Activated CD8-positive, alpha-beta memory T cell treated with anti-CD3 and anti-CD28 coated beads for 1 hour (primary cell): ENCODE results near the gene BIRC2.
"Not testable (repeated sequence)": the region's sequence is repeated elsewhere in the genome, so short reads cannot be mapped to it uniquely, and the experiment has no call there.

Source experiments
- DNase-seq, 2 donors: peaks; one replicate each; pipeline ENCODE4 v3.0.0-alpha.2; 2020; ENCODE audit warnings: low read depth in 1 of 2; ENCODE audit errors: extremely low read depth in 1 of 2

BIRC2 gene

DNA sequence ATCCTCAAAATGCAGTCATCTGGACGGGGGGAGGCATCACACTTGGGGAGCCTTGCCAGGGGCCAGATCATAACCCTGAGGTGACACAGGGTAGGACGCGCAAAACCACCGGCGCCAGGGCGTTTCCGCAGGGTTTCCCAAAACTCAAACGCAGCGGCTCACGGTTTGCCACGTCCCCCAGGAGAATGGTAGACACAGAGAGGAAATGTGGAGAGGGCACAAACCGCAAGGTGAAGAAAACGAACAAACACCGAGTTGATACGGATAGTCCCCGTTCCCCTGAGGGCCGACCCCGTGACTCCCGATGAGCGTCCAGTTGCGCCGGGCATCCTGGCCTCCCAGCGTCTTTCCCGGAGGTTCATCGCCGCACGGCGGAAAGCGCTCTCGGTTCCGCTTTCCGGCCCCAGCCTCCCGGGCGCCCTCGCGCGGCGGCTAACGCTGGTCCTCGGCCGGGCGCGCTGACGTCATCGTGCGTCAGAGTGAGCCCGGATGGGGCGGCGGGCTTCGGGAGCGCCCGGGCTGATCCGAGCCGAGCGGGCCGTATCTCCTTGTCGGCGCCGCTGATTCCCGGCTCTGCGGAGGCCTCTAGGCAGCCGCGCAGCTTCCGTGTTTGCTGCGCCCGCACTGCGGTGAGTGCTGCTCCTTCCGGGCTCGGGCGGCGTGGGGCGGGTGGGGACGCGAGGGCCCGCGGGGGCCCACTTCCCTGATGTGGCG is at the start of gene BIRC2:
TSS of gene BIRC2 (plus strand) at position 467 of the 714 bp plus-strand sequence. CDS start 2,641 bp downstream, outside the sequence.
- peak; percentile 93 to 94 for DNase-seq

DNA sequence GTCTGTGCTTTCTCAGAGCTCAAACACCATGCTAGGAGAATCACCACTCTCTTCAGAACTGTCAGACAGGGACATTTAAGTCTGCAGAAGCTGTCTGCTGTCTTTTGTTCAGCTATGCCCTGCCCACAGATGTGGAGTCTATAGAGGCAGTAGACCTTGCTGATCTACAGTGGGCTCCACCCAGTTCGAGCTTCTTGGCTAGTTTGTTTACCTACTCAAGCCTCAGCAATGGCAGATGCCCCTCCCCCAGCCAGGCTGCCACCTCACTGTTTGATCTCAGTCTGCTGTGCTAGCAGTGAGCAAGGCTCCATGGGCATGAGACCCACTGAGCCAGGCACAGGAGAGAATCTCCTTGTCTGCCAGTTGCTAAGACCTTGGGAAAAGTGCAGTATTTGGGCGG is 46.2 kb upstream of the BIRC2 start:
- not testable (repeated sequence) for DNase-seq

DNA sequence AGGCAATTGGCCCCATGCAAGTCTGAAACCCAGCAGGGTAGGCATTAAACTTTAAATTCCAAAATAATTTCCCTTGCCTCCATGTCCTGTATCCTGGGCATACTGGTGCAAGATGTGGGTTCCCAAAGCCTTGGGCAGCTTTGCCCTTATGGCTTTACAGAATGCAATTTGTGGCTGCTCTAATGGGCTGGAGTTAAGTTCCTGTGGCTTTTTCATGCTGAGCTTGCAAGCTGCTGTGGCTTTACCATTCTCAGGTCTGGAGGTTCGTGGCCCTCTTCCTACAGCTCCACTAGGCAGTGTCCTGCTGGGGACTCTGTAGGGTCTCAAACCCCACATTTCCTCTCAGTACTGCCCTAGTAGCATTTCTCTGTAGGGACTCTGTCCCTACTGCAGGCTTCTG is 44.8 kb upstream of the BIRC2 start:
- no peak for DNase-seq

DNA sequence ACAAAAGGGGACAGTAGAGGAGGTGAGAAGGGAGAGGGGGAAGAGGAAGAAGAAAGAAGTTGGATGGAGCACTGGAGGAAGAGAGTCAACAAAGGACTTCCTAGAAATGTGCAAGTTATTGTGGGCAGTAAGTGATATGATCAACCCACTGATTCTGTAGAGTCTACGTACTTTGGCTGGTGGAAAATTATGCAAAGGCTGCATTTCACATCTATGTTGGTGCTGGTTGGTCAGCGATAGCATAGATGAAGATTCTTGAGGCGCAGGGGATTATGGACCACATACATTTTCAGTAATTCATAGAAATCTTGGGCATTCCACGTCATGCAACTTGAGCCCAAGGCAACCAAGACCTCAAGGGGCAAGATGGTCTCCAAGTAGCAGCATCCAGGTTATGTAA is 42.3 kb upstream of the BIRC2 start:
- DNase-seq = no peak

DNA sequence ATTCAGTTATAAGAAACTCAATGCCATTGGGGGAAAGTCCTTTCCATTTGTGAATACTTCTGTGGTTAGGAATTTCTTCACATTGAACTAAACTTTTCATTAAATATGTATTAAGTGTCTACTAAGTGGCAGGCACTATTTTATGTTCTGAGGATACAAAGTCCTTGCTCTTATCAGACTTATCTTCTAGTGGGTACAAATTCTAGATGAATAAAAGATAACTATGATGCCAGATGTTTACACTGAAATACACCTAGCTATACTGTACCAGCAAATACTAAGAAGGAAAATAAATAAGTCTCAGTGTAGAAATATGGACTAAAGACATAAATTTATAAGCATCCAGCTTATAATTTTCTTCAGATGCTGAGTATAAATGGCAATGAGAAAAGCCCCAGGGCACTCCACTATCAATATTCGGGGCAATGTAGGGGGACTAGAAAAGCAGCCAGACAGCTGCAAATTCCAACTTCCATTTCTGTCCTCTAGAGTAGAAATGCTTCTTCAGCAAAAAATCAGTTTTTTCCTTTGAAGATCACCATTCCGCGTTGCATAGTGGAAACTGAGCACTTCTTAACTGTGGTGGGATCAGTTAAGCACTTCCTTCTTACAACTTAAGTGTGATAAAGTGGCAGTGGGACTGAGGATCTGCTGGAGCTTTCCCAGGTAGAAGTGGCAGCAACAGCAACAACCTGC is 41.5 kb upstream of the BIRC2 start:
- DNase-seq = no peak

DNA sequence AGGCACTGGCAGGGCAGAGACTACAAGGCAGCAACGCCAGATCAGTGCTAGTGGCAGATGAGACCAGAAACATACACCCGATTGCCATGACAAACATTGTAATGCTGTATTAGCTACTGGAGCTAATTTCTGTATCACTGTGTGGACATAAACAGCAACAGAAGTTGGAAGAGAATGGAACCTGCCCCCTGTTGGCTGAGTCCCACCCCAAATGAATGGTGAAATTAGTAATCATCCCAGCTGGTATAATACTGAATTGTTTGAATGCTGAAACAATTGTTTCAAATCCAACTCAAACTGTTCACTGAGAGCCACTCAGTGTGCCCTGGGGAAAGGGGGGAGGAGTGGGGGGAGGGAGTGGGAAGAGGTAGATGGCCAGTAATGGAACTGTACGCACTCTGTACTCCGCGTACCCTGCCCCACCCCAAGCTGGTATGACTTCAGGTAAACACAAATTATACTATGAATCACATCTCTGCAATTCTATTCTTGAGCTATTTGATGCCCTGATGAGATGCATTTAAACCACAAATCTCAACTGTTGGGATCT is 40.9 kb upstream of the BIRC2 start:
- DNase-seq = no peak

DNA sequence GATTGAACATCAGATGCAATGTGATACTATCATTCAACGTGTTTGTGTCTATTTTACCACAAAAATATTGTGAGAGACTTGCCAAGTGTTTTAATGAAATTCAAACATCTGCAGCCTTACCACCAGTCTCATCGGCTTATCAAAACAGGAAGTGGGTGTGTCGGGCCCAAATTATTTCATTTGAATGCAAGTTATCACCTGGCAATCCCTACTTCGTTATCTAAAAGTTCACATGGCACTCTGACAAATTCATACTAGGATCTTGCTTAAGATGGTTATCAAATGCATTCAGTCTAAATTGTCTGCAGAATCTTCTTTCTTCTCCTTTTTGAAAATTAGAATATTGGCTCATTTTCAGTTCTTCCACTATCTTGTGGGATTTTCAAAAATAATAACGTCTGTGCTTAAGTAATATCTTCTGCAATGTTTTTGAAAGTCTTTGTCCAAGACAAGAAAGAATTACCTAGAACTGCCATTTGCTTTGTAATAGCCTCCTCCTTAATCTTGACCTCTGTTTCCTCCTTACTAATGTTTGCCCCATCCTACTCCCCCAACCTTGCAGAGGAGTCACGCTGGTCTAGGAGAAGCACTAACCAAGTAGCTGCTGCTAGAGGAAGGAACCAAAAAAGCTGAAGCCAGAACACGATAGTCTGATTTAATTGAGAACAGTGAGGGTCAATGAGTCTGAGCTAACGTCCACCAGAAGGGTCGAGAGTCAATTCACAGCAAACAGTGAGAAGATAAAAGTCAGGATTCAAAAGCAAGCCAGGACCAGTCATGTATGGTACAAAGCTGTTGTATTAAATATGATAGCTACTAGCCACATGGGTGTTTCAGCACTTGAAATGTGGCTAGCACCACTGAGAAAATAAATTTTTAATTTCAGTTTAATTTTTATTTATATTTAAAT is 39.9 kb upstream of the BIRC2 start:
- DNase-seq = no peak

DNA sequence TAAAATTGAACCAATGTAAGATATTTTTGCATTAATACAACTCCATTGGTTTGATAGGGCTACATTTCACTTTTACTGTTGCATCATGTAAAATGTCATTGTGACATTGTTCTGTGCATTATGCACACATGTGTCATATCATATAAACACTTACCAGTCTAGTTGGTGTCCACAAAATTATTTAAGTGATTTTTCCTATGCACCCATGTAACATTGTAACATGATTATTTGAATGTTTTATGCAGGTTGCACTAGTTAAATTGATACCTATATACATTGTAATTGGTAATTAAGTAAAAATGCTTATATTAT is 39.3 kb upstream of the BIRC2 start:
- DNase-seq = no peak

DNA sequence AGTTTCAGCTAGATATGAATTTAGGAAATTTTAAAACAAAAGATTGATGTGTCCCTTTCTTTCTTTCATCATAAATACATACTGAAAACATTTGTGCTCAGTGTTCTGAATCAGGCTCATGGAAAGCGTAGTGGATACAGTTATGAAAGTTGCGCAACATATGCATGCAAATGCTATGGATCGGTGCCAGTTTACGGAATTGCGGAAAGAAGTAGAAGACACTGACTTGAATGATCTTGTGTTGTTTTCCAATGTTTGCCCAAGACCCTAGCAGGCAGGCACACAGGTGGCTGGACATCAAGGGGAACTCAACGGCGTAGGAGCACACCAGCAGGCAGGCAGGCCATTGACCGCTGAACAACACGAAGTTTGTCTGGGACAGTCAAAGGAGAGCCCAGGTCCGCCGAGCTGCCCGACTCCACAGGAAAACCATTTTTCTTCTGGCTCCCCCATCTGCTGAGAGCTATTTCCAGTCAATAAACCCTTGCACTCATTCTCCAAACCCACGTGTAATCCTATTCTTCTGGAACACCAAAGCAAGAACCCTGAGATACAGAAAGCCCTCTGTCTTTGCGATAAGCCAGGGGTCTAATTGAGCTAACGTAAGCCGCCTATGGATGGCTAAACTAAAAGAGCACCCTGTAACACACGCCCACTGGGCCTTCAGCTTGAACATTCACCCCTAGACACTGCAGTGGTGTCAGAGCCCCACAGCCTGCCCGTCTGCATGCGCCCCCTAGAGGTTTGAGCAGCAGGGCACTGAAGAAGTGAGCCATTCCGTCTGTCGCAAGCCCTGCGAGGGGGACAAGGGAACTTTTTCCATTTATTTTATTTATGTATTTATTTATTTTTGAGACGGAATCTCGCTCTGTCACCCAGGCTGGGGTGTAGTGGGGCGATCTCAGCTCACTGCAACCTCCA is 37.1 kb upstream of the BIRC2 start:
- no peak for DNase-seq

DNA sequence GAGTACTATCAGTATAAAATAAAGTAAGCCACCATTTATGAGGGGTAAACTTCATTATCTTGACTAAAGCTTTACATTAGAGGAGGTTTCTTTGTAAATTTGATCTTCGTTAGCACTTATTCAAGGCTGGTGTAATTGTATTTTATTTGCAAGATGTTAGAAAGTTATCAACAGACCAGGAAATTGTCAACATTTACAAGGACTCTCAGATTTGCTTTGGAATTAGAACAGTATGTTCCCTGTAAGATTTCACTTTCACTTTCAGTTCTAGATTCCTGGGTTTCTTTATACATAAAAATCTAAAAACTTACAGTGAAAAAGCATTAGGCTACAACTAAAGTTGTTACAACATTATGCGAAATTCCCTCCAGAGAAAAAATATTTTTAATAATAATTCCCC is 34.3 kb upstream of the BIRC2 start:
- DNase-seq = no peak

DNA sequence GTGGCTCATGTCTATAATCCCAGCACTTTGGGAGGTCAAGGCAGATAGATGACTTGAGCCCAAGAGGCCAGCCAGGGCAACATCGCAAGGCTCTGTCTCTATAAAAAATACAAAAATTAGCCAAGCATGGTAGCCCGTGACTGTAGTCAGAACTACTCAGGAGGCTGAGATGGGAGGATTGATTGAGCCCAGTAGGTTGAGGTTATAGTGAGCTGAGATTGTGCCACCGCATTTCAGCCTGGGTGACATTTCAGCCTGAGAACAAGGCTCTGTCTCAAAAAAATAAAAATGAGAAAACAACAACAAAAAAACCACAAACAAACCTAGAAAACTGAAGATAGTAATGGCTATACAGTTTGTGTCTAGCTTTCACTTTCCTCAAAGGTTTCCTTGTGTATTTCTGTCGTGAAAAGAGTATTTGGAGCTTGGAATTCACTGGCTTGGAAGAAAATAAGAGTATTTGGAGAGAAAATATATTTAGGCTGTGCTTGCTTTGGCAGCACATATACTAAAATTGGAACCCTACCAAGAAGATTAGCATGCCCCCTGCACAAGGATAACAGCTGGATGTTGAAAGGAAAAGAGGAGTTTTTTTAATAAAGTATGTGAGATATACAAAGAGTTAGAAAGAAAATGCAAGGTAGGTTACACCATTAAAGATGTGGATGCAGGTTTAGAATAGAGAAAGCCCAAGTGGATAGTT is 33.6 kb upstream of the BIRC2 start:
- no peak for DNase-seq

DNA sequence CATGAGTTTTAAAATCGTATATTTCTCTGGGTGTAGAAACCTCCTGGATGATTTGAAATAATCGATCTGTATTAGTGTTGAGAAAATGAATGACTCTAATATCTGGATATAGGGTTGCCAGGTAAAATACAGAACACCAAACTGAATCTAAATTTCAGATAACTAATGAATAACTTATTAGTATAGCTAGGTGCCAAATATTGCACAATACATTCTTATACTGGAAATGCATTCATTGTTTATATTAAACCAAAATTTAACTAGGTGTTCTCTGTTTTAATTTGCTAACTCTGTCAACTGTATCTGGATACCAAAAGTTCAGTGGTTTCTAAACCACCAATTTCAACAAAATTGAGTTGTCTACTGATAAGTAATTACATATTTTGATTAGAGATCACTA is 32.2 kb upstream of the BIRC2 start:
- no peak for DNase-seq

DNA sequence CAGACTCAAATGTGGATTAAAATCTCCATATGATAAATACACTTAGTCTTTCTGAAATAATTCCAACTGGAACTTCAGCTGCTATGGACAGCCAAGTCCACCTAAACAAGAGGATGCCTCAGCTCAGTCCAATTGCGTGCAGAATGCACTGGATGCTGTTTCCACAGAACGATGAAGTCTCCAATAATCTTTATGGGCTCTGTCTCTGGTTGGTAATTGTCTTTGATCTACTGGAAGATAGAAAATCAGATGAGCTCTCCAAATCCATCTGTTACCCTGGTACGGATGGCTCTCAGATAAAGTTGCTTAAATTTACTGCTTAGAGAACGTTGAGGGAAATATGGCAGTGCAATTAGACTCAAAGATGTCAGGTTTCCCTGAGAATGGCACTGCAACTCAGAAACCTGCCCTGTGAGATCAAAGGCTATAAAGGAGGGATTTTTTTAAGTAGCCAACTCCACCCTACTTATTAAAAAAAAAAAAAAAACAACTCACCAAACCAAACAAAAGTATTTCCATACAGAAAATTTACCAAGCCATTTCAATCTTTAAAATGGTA is 30.6 kb upstream of the BIRC2 start:
- no peak for DNase-seq

DNA sequence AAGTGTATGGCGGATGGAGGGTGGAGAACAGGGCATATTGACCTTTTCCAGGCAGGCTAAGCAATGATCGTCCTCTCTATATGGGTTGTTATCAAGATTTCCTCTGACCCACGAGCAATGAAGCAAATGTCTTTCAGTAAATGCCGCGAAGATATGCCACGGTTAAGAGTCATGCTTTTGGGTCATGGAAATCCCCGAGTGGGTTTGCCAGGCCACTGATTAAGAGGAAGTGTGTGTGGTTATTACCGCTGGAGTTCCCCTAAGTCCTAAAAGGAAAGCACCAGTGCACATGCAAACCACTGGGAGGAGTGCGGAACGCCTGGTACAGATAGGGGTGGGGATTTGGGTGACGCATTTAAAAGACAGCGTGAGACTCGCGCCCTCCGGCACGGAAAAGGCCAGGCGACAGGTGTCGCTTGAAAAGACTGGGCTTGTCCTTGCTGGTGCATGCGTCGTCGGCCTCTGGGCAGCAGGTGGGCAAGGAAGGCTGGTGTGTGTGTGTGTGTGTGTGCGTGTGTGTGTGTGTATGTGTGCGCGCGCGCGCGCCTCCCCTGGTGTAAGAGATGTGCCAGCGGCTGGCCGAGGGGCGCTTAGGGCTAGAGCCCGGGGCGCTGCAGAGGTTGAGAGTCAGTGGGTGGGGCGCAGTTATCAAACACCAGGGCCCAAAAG is 29.8 kb upstream of the BIRC2 start, which contains the start of gene BIRC3:
TSS of gene BIRC3 (plus strand) at position 386 of the 669 bp plus-strand sequence. CDS start 7,026 bp downstream, outside the sequence.
- DNase-seq = peak; percentile 74 to 88

DNA sequence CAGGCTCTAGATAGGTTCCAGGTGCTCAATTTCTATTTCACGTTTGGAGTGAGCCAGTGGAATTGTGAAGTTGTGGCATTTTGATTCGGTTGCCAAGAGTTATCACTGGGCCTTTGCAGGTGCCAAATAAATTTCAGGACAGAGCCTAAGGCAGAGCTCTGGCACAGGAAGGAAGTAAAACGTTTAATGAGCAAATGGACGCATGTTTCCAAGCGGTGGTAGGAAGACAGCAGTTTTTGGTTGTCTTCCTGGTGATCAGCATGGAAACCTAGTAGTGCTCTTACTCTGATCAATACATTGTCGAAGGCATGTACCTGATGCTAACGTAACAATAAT is 29.3 kb upstream of the BIRC2 start:
- no peak for DNase-seq

DNA sequence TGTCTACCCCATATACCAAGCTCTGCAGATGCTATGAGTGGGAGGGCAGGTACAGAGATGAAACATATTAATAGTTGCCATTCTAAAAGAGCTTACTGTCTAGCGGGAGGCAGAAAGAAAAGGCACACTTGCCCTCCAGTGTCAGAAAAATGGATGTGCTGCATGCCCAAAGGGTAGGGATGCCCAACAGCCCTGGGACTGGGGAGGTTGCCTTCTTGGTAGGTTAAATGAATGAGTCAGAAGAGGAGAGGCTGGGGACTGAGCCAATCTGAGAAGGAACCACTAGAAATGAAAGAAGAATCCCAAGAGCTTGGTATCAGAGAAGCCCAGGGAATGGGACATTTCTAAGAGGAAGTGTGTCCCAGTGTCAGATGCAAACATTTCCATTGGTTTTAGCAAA is 28.5 kb upstream of the BIRC2 start:
- no peak for DNase-seq

DNA sequence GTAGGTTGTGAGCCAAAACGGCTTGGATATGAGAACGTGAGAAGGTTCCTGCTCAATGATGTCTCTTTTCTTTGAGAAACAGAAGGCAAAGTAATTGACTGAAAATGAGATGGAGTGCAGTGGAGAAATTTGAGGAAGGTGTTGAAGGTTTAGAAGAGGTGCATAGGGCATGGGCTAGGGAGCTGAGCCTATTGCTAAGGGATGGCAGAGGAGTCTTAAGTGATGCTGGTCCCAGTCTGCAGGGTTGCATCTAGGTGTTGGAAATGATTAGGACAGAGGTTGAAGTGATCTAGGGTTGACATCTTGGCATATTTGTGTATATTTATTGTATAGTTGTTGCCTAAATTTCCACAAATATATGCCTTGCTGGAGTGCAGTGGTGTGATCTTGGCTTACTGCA is 27.5 kb upstream of the BIRC2 start:
- no peak for DNase-seq

DNA sequence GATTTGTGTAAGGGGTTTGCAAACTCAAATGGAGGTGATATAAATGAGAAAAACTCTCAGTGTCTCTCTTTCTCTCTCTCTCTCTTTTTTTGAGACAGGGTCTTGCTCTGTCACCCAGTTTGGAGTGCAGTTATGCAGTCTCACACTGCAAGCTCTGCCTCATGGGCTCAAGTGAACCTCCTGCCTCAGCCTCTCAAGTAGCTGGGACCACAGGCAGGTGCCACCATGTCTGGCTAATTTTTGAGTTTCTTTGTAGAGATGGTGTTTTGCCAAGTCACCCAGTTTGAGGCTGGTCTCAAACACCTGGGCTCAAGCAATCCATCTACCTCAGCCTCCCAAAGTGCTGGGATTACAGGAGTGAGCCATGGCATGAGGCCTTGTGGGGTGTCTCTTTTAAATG is 26.8 kb upstream of the BIRC2 start:
- DNase-seq = no peak

DNA sequence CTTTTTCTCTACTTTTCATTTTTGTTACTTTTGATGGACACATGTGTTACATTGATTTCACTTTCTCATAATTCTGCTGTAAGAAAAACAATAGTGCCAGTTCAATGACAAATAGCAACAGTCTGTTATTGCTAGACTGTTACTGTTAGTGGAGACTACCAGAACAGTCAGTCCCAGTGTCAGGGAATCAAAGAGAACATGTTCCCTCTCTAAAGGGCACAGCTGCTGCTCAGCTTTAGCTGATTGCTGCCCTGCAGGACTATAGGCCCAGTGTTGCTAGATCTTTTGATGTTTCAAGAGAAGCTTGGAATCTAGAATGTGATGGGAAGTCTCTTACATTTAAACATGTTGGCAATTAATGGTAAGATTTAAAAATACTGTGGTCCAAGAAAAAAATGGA is 26.3 kb upstream of the BIRC2 start:
- no peak for DNase-seq
